ENCODE data around the gene CCDC71L. TPM values are rescaled to one million over a fixed set of nuclear protein-coding genes. Genes with fewer than 3 reads are reported as not detected.

Gene CCDC71L
- total and polyA plus RNA-seq, 2 donors (not counting 3 experiments of a cell fraction or from before 2014, with no cell fraction given), result 60.3 to 62.5 TPM

DNA sequence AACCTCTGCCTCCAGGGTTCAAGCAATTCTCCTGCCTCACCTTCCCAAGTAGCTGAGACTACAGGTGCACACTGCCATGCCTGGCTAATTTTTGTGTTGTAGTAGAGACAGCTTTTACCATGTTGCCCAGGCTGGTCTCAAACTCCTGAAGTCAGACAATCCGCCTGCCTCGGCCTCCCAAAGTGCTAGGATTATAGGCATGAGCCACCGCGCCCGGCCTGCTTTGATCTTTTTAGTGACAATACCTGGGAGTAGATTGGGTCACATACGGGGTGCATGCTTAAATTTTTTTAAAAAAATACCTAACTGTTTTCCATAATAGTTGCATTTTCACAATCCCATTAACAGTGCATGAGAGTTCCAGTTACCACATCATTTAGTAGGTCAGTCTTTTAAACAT is 47.7 kb downstream of the CCDC71L start:
- BruUV-seq (replicated peaks), result no TSS peak
- no peaks in the 10 kb centered on the region for H3K9me3 ChIP-seq (replicated peaks; ENCODE audit: control insufficient read depth, insufficient read depth, low read length)
- no peak for DNase-seq (ENCODE audit: low read depth, low spot score)
- H3K27ac ChIP-seq (ENCODE audit: insufficient read depth, low read depth, low read length), result no peak overlapping the region
- H2AFZ ChIP-seq (ENCODE audit: low read depth, low read length), result no peak overlapping the region
- intact Hi-C loops (cut with micrococcal nuclease) (no loop called here), dilution Hi-C loops (cut with MboI; ENCODE audit: extremely low pct_ligation_motif_present, low sequenced_read_pairs) (no loop called here)
- POLR2A ChIA-PET, result no interaction called here
- CTCF ChIA-PET, result no interaction called here
- no peaks in the 10 kb centered on the region for H3K27me3 ChIP-seq (ENCODE audit: control insufficient read depth in 2 of 2, insufficient read depth in 2 of 2, low read length in 2 of 2)
- no peaks in the 10 kb centered on the region for H3K79me2 ChIP-seq (ENCODE audit: control insufficient read depth, insufficient read depth, low read length)
- peaks cover 18% of the 10 kb centered on the region for H3K4me1 ChIP-seq (ENCODE audit: control insufficient read depth, extremely low read depth, insufficient read depth, low read length)
- H3K4me3 ChIP-seq (replicated peaks in 1 of 3; ENCODE audit: insufficient read depth in 1 of 3, low read depth in 1 of 3, low read length in 3 of 3), result no peak overlapping the region
- H3K36me3 ChIP-seq (ENCODE audit: control insufficient read depth in 2 of 2, extremely low read depth in 1 of 2, insufficient read depth in 2 of 2, low read length in 2 of 2), result no peaks in the 10 kb centered on the region
- H3K9me1 ChIP-seq (replicated peaks; ENCODE audit: control insufficient read depth, extremely low read depth, insufficient read depth, low read length), result no peaks in the 10 kb centered on the region
- TF ChIP-seq, protein P1, sequence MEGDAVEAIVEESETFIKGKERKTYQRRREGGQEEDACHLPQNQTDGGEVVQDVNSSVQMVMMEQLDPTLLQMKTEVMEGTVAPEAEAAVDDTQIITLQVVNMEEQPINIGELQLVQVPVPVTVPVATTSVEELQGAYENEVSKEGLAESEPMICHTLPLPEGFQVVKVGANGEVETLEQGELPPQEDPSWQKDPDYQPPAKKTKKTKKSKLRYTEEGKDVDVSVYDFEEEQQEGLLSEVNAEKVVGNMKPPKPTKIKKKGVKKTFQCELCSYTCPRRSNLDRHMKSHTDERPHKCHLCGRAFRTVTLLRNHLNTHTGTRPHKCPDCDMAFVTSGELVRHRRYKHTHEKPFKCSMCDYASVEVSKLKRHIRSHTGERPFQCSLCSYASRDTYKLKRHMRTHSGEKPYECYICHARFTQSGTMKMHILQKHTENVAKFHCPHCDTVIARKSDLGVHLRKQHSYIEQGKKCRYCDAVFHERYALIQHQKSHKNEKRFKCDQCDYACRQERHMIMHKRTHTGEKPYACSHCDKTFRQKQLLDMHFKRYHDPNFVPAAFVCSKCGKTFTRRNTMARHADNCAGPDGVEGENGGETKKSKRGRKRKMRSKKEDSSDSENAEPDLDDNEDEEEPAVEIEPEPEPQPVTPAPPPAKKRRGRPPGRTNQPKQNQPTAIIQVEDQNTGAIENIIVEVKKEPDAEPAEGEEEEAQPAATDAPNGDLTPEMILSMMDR (IDR thresholded peaks at IDR 0.05; ENCODE audit: extremely low read depth in 1 of 2, insufficient read depth in 1 of 2, low read depth in 1 of 2, low read length in 2 of 2), result no peak
- TF ChIP-seq MYC (IDR thresholded peaks at IDR 0.05; ENCODE audit: low read depth, low read length) (no peak), EZH2 (IDR thresholded peaks at IDR 0.05; ENCODE audit: borderline replicate concordance, low read depth, low read length, severe bottlenecking) (no peak), JUN (IDR thresholded peaks at IDR 0.05; ENCODE audit: borderline replicate concordance, insufficient read depth, insufficient read length, low read depth) (no peak), GATA2 (IDR thresholded peaks at IDR 0.05; ENCODE audit: insufficient read depth, insufficient read length, low read depth, low read length) (no peak), FOS (IDR thresholded peaks at IDR 0.05; ENCODE audit: borderline replicate concordance, insufficient read depth, low read length) (no peak), POLR2AphosphoS5 (IDR thresholded peaks at IDR 0.05; ENCODE audit: insufficient read depth, low read depth, low read length) (no peak), POLR2A (IDR thresholded peaks at IDR 0.05; ENCODE audit: low read depth, low read length) (no peak)
- TF ChIP-seq, protein P2, sequence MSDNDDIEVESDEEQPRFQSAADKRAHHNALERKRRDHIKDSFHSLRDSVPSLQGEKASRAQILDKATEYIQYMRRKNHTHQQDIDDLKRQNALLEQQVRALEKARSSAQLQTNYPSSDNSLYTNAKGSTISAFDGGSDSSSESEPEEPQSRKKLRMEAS (IDR thresholded peaks at IDR 0.05; ENCODE audit: insufficient read depth, insufficient read length), result no peak
- H3K4me2 ChIP-seq (ENCODE audit: insufficient read depth, low read length), result no peak overlapping the region
- no peaks in the 10 kb centered on the region for H4K20me1 ChIP-seq (replicated peaks; ENCODE audit: control insufficient read depth, extremely low read depth, insufficient read depth, low read length)
- H3K9ac ChIP-seq (replicated peaks; ENCODE audit: extremely low read depth, insufficient read depth, low read length), result no peak overlapping the region
- no peak for FAIRE-seq
